Ovary (tissue), 9 donors: ENCODE measurements around the gene TTLL5. TPM values are rescaled to one million over a fixed set of nuclear protein-coding genes. Genes with fewer than 3 reads are reported as not detected.
A peak's percentile ranks its signal among the peaks of the same experiment; 100 is the strongest.

Experiments
- DNase-seq, 5 donors: peaks; one replicate each; pipeline ENCODE4 v3.0.0-alpha.2; 2019 to 2020
- H3K27ac ChIP-seq, 2 donors: fragments of 200-600 bp; one replicate each; pipeline versions ENCODE4 v1.5.1 to v1.8.0; 2019 to 2022
- H3K27me3 ChIP-seq: fragments of 200-600 bp; one replicate; pipeline ENCODE4 v1.8.0; 2022
- H3K36me3 ChIP-seq: fragments of 200-600 bp; sonication (generic); one replicate; pipeline ENCODE4 v1.5.1; 2019
- H3K4me1 ChIP-seq: one replicate; pipeline ENCODE4 v1.8.1; 2013; ENCODE audit warnings: mild to moderate bottlenecking, moderate library complexity; ENCODE audit not compliant: insufficient read depth
- H3K4me3 ChIP-seq: fragments of 200-600 bp; sonication (generic); one replicate; pipeline ENCODE4 v1.5.1; 2017
- H3K9me3 ChIP-seq, 2 donors: fragments of 200-600 bp in 1 of 2; sonication (generic) in 1 of 2; one replicate each; pipeline versions ENCODE4 v1.5.1 to v1.8.1; 2013 to 2019; ENCODE audit warnings: mild to moderate bottlenecking in 1 of 2, moderate library complexity in 1 of 2
- EP300 ChIP-seq: sonication (generic); formaldehyde crosslinking; IDR thresholded peaks from one replicate; pipeline ENCODE4 v1.6.1; 2017; ENCODE audit warnings: antibody characterized with exemption
- POLR2A ChIP-seq: fragments of 450-650 bp; IDR thresholded peaks from one replicate; pipeline ENCODE4 v1.6.1; 2017; ENCODE audit warnings: antibody characterized with exemption, mild to moderate bottlenecking, moderate library complexity
- WGBS, 3 donors: extraction: QIAGEN DNeasy Blood & Tissue Kit in 1 of 3; methylation state at CpG; one replicate each; pipeline versions ENCODE4 v1.1.5 to v1.1.7; 2013 to 2017; 5-methylcytosine and 5-hydroxymethylcytosine counted together
- intact Hi-C, 4 donors: fragments of 100-400 bp; cut with DNase I; formaldehyde crosslinking; loops; one replicate each; pipeline versions ENCODE4 v1.11.0 to v1.15.1; 2022 to 2023
- polyA plus RNA-seq, 2 donors: library from polyadenylated mRNA; stranded (reverse); fragments of 200-250 nt in 1 of 2; fragments of 350-450 nt in 1 of 2; fragmentation: Illumina TruSeq in 1 of 2; extraction: RNeasy Lipid Tissue Mini Kit (QIAGEN cat#74804) in 1 of 2; gene quantifications; one replicate each; pipeline ENCODE4 v1.2.3, GENCODE V29; 2013 to 2014
- total RNA-seq, 7 donors: library from RNA; depleted of rRNA in 2 of 7; stranded (reverse); fragments of >200 nt in 2 of 7; fragmentation: NEBNext Ultra II Directional in 3 of 7; extraction: Animal tissue kit (Norgen Biotek cat#: 25700) in 3 of 7; gene quantifications; one replicate each; pipeline versions ENCODE4 v1.1.0 to v1.2.4, GENCODE V29; 2016 to 2023
- TF ChIP-seq, protein P1 (sequence below), 3 donors: fragments of 450-650 bp in 2 of 3; fragments of 200-600 bp in 1 of 3; IDR thresholded peaks; one replicate each; pipeline versions ENCODE4 v1.5.1 to v1.8.0; 2016 to 2022; ENCODE audit warnings: antibody characterized with exemption in 3 of 3, mild to moderate bottlenecking in 1 of 3
- donor health status: DM: no; HTN: no; CAD: no; lungs with moderate emphysema.
- donor health status: DM: no; HTN: no; CAD: no.
- donor health status: Bipolar disorder and iron deficiency.
- donor health status: DM: yes; HTN: yes; CAD: no.
- donor health status: DM: no; HTN: no; CAD: no.
- donor health status: DM: yes; HTN: yes; CAD: no.

Gene TTLL5
- total and polyA plus RNA-seq, 9 donors, result 11.0 to 34.9 (median 27.3) TPM

DNA sequence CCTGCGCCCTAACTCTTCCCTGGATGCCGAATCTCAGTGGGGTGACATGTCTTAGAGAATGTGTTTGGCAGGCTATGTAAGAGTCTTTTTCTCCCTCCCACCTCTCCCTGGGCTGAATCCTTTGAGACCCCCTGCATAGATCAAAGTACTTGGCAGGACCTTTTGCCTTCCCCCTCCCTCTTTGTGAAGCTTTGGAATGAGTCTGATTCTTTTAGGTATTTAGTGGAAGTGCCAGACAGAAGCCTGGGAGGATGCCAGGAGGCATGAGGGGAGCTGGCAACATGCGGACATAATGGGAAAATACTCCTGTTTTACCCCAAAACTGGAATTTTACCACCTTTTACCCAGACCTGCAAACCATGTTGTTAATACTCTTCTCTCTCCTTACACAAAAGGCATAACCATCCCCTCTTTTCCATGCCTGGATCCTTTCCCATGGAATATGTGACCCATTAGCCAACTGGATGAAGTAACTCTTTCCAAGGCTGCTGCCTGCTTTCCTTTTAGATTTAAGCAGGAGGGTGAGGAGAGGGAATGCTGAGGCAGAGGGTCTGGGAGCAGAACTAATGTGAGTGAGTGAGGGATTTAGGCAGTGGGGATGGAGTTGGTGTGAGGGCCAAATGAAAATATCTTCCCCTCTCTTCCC is 41.7 kb downstream of the TTLL5 start:
- intact Hi-C loops, result no loop called here
- TF ChIP-seq POLR2A, result no peak
- TF ChIP-seq EP300, result no peak
- TF ChIP-seq, protein P1, sequence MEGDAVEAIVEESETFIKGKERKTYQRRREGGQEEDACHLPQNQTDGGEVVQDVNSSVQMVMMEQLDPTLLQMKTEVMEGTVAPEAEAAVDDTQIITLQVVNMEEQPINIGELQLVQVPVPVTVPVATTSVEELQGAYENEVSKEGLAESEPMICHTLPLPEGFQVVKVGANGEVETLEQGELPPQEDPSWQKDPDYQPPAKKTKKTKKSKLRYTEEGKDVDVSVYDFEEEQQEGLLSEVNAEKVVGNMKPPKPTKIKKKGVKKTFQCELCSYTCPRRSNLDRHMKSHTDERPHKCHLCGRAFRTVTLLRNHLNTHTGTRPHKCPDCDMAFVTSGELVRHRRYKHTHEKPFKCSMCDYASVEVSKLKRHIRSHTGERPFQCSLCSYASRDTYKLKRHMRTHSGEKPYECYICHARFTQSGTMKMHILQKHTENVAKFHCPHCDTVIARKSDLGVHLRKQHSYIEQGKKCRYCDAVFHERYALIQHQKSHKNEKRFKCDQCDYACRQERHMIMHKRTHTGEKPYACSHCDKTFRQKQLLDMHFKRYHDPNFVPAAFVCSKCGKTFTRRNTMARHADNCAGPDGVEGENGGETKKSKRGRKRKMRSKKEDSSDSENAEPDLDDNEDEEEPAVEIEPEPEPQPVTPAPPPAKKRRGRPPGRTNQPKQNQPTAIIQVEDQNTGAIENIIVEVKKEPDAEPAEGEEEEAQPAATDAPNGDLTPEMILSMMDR (IDR thresholded peaks at IDR 0.05), result no peak
- no peaks in the 10 kb centered on the region for H3K9me3 ChIP-seq
- H3K27me3 ChIP-seq, result no peaks in the 10 kb centered on the region
- 33 to 62% (median 55%) methylated on average over 3 of the region's 3 CpGs for WGBS, 3 donors
- H3K4me1 ChIP-seq, result peaks cover 2% of the 10 kb centered on the region
- no peaks in the 10 kb centered on the region for H3K36me3 ChIP-seq
- DNase-seq, result no peak
- H3K27ac ChIP-seq, result no peak overlapping the region
- H3K4me3 ChIP-seq, result no peak overlapping the region

GRCh38 chr14:75703467-75703866 is 42.4 kb downstream of the TTLL5 start:
- intact Hi-C loops, result no loop called here
- 54 to 68% (median 67%) methylated on average over 1 of the region's 1 CpG for WGBS, 3 donors
- TF ChIP-seq EP300, result no peak
- no peak for TF ChIP-seq POLR2A
- TF ChIP-seq, protein P1 (IDR thresholded peaks at IDR 0.05), result no peak
- no peak overlapping the region for H3K27ac ChIP-seq
- no peaks in the 10 kb centered on the region for H3K27me3 ChIP-seq
- H3K4me1 ChIP-seq, result peaks cover 2% of the 10 kb centered on the region
- no peaks in the 10 kb centered on the region for H3K9me3 ChIP-seq
- H3K36me3 ChIP-seq, result no peaks in the 10 kb centered on the region
- no peak for DNase-seq
- H3K4me3 ChIP-seq, result no peak overlapping the region

GRCh38 chr14:75705014-75705413 is 44.0 kb downstream of the TTLL5 start:
- intact Hi-C loops, result loop anchor here in 1 of 4 donors (5.0 kb wide), 1 partner anchor 277 kb away; the partner anchor contains the start of gene TGFB3
- TF ChIP-seq, protein P1 (IDR thresholded peaks at IDR 0.05), result no peak
- TF ChIP-seq POLR2A (no peak), EP300 (no peak)
- WGBS, 3 donors, result 95 to 96% (median 95%) methylated on average over 3 of the region's 3 CpGs
- H3K4me3 ChIP-seq, result no peak overlapping the region
- H3K27me3 ChIP-seq, result no peaks in the 10 kb centered on the region
- no peak for DNase-seq
- no peak overlapping the region for H3K27ac ChIP-seq
- H3K4me1 ChIP-seq, result peaks cover 2% of the 10 kb centered on the region
- no peaks in the 10 kb centered on the region for H3K36me3 ChIP-seq
- no peaks in the 10 kb centered on the region for H3K9me3 ChIP-seq

DNA sequence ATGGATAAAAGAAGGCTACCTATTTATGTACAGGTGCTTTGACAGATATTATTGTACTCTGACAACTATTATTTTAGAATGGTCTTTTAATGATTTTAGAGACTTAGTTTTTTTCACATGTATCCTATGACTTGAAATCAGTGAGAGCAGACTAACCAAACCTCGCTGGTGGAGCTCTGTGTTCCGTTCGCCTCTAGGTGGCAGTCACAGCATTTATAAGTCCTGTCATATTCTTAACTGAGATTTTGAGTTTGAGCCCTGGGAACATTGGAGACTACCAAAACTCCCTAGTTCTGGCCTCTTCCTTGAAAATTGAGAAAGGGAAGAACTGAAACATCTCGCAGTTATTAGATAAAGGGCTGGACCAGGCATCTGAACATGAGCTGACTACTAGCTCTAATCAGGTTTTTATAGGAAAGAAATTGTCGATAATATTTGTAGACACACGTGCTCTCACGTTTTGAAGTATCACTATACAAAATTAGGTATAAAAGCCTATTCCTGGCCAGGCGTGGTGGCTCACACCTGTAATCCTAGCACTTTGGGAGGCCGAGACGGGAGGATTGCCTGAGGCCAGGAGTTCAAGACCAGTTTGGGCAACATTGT is 48.3 kb downstream of the TTLL5 start:
- no peak overlapping the region for H3K27ac ChIP-seq
- WGBS, 3 donors, result 50 to 53% (median 51%) methylated on average over 10 of the region's 10 CpGs
- intact Hi-C loops, result loop anchor here in 1 of 4 donors (5.0 kb wide), 1 partner anchor 273 kb away; the partner anchor contains the start of gene TGFB3
- no peak overlapping the region for H3K4me3 ChIP-seq
- DNase-seq, result peak; percentile 74 to 84 (median 78)
- TF ChIP-seq, protein P1 (IDR thresholded peaks at IDR 0.05), result peak; percentile 52 to 67 (median 65)
- no peak for TF ChIP-seq EP300
- TF ChIP-seq POLR2A, result no peak
- no peaks in the 10 kb centered on the region for H3K9me3 ChIP-seq
- H3K27me3 ChIP-seq, result no peaks in the 10 kb centered on the region
- H3K36me3 ChIP-seq, result no peaks in the 10 kb centered on the region
- no peaks in the 10 kb centered on the region for H3K4me1 ChIP-seq
